ENCODE measurements around the gene PHACTR1.

Gene PHACTR1

GRCh38 chr6:12851123-12851695, 134.6 kb downstream of the PHACTR1 start:
- no peak for FAIRE-seq

- FAIRE-seq = no peak
These were observed 145.0 kb downstream of the PHACTR1 start for GRCh38 chr6:12861603-12862002.

- no peak for FAIRE-seq
These were observed 148.6 kb downstream of the PHACTR1 start for GRCh38 chr6:12865117-12865516.

- FAIRE-seq = no peak
These were observed 149.2 kb downstream of the PHACTR1 start for GRCh38 chr6:12865671-12866181.

- no peak for FAIRE-seq
These were observed 150.0 kb downstream of the PHACTR1 start for GRCh38 chr6:12866422-12867029.

- no peak for FAIRE-seq
These were observed 153.4 kb downstream of the PHACTR1 start for GRCh38 chr6:12869816-12870432.

- FAIRE-seq = no peak
These were observed 157.1 kb downstream of the PHACTR1 start for GRCh38 chr6:12873691-12874090.

GRCh38 chr6:12875051-12875450, 158.5 kb downstream of the PHACTR1 start:
- no peak for FAIRE-seq

- no peak for FAIRE-seq
These were observed 162.2 kb downstream of the PHACTR1 start for GRCh38 chr6:12878741-12879140.

- no peak for FAIRE-seq
These were observed 166.3 kb downstream of the PHACTR1 start for GRCh38 chr6:12882761-12883290.

- FAIRE-seq = no peak
These were observed 168.4 kb downstream of the PHACTR1 start for GRCh38 chr6:12884983-12885382.

GRCh38 chr6:12886961-12887775, 170.6 kb downstream of the PHACTR1 start:
- no peak for FAIRE-seq

- no peak for FAIRE-seq
These were observed 173.7 kb downstream of the PHACTR1 start for GRCh38 chr6:12890171-12890790.

- FAIRE-seq = no peak
These were observed 175.0 kb downstream of the PHACTR1 start for GRCh38 chr6:12891595-12891994.

- FAIRE-seq = no peak
These were observed 175.6 kb downstream of the PHACTR1 start for GRCh38 chr6:12892151-12892550.

- no peak for FAIRE-seq
These were observed 176.5 kb downstream of the PHACTR1 start for GRCh38 chr6:12893036-12893435.

GRCh38 chr6:12895721-12896120, 179.2 kb downstream of the PHACTR1 start:
- no peak for FAIRE-seq

- no peak for FAIRE-seq
These were observed 179.7 kb downstream of the PHACTR1 start for GRCh38 chr6:12896208-12896733.

- FAIRE-seq = no peak
These were observed 182.0 kb downstream of the PHACTR1 start for GRCh38 chr6:12898603-12899002.

- FAIRE-seq = no peak
These were observed 182.7 kb downstream of the PHACTR1 start for GRCh38 chr6:12899046-12899833.

- no peak for FAIRE-seq
These were observed 186.7 kb downstream of the PHACTR1 start for GRCh38 chr6:12903246-12903645.

- FAIRE-seq = no peak
These were observed 193.3 kb downstream of the PHACTR1 start for GRCh38 chr6:12909833-12910232.

Measured in TTC549 (cell line).